Activated CD8-positive, alpha-beta memory T cell treated with anti-CD3 and anti-CD28 coated beads, Interleukin-2, amount 50 U/mL, for 48 hours (primary cell): ENCODE data around the gene RGS5.

Source experiments
- DNase-seq: peaks from one replicate; pipeline ENCODE4 v3.0.0-alpha.2; 2020

RGS5 gene

DNA sequence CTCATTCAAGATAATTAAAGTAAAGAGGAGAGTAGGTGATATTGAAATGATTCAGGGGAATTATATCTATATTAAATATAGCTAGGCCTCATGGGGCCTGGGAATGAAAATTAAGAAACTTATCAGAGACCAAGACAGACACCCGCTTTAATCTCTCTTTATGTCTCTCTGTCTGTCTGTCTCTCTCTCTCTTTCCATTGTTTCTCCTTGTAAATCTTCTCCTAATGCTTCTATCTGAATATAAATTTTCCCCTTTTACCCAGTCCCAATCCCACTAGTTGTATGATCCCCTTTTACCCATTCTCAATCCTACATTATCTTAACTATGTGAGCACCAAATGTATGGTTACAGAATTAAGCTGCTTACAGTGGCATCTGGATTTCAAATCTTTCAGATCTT lies 61.2 kb downstream of the RGS5 start:
- no peak for DNase-seq

DNA sequence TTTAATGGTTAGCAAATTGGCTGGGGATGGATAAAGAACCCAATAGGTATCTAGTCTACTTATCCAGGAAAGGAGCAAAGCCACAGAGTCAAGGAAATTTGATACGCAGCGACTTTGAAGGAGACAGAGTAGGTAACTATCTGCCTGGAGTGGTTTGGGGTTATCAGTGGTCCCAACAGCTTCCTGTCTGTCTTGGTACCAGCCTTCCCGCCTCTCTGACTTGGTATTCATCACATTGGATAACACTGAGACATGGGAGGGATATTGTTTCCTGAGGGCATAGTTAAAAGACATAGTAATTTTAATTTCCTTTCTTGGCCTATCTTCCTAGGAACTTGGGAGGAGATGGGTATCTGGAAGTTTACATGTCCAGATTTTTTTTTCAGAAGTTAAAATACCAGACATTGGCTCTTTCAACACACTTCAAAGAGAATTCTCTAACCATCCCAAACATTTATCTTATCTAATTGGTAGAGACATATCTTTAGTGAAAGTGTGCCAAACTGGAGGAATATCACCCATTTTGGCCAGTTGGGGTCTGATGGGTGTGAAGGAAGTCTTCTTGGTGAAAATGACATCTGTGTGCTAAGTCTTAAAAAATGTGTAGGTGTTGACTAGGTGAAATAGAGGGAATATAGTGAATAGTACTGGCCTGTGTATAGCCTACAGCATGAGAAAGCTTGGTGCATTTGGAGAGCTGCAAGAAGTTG lies 65.0 kb downstream of the RGS5 start:
- no peak for DNase-seq

DNA sequence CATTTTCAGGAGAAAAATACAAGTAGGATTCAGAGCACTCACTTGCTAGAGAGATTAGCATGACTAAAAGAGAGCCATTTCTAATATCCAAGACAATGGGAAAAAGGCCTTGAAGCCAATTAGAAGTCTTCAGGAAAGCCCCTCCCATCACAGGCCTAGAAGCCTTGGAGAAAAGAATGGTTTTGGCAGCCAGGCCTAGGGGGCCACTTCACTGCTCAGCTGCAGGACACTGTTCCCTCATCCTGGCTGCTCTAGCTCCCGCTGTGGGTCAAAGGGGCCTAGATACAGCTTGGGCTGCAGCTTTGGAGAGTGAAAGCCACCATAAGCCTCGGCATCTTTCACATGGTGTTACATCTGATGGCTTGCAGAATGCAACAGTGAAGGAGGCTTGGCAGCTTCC lies 70.7 kb downstream of the RGS5 start:
- no peak for DNase-seq

DNA sequence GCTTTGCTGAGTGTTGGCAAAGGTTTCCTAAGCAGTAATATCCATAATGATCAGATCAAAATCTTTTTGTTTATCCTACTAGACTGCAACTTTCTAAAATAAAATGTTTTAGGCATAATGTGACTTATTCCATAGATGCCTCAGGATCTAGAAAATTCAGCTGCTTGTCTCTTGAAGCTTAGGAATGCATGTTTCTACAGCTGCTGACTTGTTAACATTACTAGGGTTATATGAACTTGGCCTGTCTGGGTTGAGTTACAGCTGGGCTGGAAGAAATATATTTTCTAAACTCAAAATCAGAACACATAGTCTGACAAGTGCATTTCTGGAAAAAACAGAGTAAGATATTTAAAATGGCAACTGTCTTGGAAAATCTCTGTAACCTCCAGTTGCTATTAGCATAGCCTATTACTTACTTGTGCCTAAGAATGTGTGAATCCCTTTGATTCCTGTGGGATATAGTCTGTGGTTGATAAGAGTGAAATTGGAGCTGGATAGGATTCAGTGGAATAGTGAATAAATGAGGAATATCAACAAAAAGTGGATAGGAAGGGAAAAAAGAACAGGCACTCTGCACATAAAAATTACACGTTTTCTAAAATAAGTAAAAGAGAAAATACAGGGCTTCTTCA lies 72.4 kb downstream of the RGS5 start:
- no peak for DNase-seq

DNA sequence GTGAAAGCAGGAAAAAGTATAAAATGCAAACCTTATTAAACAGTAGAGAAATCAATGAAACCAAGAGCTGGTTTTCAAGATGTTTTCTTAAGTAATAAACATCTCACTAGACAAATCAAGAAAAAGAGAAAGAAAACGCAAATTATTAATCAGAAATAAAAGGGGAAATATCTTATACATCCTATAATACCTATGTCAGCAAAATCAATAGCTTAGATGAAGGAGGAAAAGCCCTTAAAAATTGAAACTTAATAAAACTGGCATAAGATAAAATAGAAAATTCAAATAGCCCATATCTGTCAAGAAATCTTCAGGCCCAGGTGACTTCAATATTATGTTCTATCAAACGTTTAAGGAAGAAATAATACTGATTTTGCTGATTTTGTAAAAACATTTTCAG lies 74.4 kb downstream of the RGS5 start:
- DNase-seq, result no peak

DNA sequence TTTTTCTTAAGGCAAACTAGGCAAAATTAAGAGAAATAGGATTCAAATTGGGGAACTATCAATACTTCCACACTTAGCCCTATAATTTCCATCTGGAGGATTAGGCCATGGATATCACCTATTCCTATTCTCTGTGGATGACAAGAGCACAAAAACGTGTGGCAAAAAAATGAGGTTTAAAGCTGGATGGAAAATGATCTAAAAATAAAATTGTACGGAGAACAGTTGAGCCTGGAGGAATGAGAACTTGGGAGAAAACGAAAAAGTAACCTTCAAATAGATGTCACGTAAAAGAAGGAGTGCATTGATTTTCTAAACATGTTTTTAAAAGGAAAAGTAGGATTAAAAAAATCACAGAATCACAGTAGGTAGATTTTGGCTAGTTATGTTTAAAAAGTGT lies 77.9 kb downstream of the RGS5 start:
- no peak for DNase-seq

DNA sequence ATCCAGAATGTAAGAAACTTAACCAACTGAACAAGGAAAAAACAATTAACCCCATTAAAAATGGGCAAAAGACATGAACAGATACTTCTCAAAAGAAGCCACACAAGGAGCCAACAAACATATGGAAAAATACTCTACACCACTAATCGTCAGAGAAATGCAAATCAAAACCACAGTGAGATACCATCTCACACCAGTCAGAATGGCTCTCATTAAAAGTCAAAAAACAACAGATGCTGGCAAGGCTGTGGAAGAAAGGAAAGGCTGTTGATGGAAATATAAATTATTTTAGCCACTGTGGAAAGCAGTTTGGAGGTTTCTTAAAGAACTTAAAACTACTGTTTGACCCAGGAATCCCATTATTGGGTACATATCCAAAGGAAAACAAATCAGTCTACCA lies 82.3 kb downstream of the RGS5 start:
- DNase-seq, result no peak

DNA sequence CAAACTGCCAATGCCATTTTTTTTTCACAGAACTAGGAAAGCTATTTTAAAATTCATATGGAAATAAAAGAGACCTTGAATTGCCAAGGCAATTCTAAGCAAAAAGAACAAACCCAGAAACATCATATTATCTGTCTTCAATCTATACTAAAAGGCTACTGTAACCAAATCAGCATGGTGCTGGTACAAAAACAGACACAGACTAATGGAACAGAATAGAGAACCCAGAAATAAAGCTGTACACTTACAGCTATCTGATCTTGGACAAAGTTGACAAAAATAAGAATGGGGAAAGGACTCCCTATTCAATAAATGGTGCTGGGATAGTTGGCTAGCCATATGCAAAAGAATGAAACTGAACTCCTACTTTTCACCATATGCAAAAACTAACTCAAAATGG lies 83.0 kb downstream of the RGS5 start:
- no peak for DNase-seq

DNA sequence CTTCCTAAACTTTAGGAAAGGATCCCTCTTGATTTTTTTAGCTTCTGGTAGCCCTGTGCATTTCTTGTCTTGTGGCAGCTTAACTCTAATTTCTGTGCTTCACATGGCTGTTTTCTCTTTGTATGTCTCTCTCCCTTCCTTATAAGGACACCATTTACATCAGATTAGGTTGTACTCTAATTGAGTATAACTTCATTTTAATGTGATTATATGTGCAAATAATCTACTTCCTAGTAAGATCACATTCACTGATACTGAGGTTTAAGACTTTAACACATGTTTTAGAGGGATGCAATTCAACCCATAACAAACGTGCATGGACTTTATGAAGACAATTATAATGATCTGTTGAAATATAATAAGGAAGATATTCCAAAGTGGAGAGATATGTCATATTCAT lies 86.8 kb downstream of the RGS5 start:
- DNase-seq, result no peak

DNA sequence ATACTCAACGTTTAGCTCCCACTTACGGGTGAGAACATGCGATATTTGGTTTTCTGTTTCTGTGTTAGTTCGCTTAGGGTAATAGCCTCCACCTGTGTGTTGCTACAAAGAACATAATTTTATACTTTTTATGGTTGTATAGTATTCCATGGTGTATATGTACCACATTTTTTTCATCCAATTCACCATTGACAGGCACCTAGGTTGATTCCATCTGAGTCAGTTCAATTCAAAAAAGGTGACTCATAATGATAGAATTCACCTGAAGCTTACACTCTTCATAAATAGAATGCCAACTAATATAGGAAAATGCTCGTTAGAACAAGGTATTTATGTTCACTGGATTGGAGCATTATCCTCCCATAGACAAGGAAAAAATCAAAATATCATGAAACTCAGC lies 95.1 kb downstream of the RGS5 start:
- DNase-seq, result no peak

DNA sequence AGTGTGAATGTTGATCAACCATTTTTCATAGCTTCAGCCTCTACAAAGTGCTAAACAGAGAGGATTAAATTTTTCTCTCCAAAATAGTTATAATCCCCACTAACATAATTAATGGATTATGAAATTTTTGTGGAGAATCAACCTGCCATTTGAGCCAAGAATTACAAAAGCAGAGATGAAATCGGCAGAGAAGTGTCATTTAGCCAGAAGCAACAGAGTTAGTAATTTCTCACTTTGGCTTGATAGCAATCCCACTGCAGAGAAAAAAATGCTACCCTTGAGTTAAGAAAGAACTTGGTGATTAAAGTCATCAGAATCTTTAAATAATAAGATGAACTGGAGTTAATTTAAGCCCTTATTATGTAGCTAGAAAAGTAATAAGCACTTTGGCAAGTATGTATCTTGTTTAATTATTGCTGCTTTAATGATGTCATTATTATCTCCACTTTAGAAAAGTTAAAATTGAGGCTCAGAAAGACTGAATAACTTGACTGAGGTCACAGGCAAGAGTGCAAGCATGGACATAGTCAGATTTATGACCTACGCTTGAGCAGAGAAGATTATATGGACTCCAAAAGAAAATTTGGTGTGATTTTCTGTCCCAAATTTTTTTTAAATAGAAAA lies 96.2 kb downstream of the RGS5 start:
- DNase-seq, result no peak

DNA sequence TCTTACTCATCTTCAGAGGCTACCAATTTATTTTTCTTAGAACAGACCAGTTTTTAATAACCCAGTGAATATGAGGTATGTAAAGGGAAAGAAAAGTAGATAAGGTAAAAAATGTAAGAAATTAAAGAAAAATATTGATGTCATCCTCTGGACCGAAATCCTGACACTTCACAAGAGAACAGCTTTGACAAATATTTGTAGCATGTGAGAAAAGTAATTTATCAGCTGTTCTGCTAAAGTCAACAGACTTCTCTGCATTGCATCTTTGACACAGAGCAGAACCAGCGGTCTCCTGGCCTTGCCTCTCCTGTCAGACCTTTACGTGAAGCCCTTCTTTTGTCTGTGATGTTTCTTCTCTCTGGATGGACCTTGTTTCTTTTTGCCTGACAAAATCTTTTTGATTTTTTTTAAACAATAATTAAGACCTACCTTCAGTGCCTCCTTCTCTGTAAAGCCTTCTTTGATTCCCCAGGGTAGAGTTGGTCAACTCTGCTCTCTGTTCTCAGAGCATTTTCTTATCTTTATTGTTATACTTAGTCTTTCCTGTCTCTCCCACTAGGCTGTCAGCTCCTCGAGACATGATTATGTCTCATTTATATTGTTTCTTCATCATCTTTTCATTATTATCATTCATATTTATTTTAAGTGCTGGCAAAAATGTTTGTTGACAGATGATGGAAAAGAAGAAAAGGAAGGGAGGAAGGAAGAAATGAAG lies 98.2 kb downstream of the RGS5 start:
- no peak for DNase-seq

DNA sequence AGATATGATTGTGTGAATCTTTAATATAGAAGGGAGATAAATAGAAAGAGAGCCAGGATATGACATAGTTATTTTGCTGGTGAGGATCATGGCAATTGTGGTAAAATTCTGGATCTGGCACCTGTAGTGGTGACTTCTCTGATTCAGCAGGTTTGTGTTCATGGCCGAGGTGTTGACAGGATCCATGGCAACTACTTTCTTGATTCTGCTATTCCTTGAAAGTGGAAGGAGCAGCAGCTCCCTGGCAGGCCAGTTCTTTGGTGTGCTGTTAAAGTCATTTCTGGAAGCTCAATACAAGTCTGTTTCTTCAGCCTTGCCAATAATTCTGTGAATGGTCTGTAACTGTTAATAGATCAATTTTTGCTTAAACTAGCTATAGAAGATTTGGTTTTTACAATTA lies 100.1 kb downstream of the RGS5 start:
- no peak for DNase-seq

DNA sequence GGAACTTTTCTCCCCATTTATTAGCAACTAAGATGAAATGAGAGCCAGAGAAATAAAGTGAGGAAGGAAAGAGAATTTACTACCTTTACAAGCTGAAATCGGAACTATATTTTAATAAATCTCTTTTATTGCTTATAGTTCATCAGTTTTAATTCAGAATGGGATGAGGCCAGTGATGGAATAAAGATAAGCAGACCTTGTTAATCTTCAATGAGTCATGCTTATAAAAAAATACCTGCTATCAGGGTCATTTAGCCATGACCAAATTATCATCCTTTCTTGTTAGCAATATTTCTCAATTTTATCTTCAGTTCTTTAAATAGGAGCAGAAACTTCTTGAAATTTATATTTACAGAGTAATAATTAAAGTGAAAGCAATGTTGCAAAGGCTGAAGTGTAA lies 107.5 kb downstream of the RGS5 start:
- DNase-seq, result no peak

DNA sequence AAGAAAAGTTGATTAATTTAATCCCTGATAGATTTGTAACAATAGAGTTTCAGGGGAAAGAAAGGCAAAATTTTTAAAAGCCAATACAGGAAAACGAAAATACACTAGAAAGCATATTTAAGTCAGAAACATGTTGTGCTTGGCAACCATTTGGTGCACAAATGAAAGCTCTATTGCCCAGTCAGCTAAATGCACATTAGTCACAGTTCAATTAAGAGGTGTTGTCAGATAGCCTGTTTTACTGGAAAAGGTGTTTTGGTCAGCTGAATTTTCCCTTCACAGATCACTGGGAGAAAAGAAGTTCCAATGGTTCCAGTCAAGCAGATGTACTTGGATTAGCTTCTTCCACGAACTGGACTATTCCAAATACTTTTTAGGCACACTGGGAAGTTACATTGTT lies 108.1 kb downstream of the RGS5 start:
- DNase-seq, result no peak

DNA sequence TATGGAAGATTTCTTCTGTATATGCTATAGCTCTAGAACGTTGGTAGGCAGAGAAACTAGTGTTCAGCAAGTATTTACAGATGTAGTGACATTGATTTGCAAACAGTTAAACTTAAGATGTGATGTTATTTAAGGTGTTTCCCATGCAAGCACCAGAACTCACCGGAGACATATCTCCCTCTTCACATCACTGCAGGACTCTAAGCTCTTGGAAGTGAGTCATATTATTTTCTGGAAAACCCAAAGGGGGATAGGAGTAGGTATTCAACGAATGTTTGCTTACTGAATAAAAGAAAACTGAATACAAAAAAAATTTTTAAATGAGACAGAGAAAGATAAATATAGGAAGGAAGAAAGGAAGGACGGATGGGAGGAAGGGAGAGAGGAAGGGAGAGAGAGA lies 108.5 kb downstream of the RGS5 start:
- DNase-seq, result no peak

DNA sequence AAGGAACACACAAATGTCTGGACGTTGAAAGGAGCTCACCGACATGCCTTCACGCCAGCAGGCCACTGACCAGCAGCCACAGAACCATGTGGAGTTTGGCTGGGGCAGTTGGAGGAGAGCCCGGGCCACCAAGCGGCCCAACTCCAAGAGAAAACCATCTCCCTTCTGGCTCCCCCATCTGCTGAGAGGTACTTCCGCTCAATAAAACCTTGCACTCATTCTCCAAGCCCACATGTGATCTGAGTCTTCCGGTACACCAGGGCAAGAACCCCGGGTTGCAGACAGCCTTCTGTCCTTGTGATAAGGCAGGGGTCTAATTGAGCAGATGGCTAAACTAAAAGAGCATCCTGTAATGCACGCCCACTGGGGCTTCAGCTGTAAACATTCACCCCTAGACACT lies 109.1 kb downstream of the RGS5 start:
- no peak for DNase-seq

DNA sequence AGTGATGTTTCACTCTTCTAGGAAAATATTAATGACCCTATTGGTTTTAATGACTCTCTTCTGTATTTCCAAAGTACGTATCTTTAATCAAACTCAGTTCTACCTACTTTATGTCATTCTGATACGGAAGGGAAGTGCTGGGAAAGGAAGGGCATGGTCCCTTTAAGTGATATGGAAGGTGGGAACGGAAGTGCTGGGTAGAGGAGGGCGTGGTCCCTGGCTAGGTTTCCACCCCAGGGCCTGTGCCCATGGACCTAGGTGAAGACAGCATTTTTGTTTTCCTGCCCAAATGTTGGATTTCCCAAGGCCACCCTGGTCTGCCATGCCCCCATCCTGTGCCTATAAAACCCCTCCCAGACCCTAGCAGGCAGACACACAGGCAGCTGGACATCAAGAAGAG lies 109.5 kb downstream of the RGS5 start:
- no peak for DNase-seq
